GM21360 (cell line): ENCODE results near the gene BAHD1.

ENCODE experiments used
- ATAC-seq: cut with Tn5 transposase; IDR thresholded peaks from one replicate; pipeline ENCODE4 v1.9.1; 2021; ENCODE audit warnings: mild to moderate bottlenecking, moderate library complexity; ENCODE audit not compliant: unreplicated experiment

The BAHD1 gene

DNA sequence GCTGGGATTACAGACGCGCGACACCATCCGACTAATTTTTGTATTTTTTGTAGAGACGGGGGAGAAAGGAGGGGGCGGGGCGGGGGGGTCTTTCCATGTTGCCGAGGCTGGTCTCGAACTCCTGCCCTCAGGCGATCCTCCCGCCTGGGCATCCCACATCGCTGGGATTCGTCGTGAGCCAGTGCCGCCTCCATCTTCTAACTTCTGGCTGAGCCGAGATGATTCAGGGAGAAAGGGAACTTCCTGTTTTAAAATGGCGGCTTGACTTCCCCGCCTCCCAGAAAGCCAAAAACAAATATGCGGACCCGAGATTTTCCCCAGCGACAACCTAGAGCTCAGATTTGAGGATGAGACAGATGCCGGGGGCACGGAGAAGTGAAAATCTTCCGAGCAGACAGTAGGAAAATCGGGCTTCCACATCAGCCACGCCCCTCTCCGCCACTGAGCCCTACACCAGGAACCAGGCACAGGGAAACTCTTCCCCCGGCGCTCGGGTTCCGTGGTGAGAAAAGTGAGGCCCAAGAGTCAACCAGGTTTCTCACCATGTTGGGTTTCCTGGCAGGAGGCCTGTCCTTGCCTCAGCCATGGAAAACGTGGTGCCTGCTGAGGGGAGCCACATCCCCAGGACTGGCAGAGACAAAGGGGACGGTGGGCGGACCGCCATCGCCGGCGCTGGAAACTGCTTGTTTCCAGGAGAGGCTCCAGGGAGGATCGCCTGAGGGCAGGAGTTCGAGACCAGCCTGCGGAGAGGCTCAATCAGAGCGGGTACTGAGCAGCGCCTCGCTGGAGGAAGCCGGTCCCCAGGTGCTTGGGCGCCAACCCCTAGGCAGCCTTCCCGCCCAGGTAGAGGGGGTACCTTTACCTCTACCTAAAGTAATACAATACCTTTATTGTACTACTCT, 48.8 kb downstream of the BAHD1 start:
- no peak for ATAC-seq

DNA sequence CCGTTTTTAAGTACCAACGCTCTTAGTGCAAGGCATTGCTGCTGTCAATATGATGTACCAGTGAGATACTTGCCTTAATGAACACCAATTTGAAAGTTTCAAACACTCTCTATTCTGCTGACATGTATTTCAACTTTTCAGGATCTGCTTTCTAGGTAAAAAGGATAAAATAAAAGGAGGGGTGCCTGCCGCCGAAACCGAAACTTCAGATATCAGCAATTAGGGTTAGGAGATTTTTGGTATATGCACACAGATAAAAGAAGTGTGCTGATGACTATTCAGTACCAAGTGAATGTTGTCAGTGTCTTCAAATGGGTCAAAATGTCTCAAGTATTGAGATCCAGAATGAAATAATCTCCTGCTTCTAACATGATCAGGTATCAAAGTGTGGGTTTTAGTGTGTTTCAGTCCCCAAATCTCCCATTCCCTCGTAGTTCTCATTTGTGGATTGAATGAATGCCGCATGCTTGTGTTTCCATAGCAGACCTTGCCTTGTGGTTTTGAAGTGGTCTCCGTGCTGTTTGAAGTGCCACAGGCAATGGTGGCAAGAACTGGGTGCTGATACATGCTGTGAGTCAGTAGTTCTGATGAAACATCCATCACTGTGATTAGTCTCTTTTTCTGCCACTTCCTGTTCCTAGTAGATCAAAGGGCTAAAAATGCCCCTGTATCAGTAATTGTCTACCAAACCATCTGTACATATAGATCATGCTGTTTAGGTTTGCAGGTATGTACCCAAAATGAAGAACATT, 52.5 kb downstream of the BAHD1 start:
- no peak for ATAC-seq

DNA sequence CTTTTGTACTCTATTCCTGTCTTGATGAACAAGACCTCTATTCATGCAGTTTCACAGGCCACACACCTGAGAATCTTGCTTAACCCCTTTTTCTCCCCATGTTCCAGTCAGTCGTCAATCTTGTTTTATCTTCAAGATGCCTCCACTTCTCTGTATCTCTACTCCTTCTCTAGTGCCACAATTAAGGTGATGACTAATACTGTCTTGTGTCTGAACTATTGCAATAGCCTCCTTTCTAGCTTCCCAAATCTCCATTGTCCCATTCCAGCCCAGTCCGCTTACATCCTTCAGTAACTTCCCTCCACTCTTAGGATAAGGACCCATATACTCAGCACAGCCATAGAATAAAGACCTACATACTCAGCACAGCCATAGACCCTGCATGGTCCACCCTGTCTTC, 54.8 kb downstream of the BAHD1 start:
- no peak for ATAC-seq

DNA sequence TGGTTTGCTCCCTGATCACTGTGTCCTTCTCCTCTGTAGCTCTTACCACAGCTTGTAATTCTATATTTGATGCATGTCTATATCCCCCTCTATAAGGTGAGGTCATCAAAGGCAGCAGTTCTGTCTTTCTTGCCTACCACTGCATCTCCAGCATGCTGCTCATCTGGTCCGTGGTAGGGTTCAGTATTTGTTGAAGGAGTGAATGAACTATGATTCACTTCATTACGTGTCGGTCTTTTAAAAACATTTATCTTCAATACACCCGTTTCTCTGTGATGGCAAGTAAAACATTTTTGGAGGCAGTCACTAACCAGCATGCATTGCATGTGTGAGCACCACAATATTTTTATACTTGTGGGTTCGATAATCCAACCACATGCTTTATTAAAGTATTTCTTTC, 57.7 kb downstream of the BAHD1 start:
- no peak for ATAC-seq

DNA sequence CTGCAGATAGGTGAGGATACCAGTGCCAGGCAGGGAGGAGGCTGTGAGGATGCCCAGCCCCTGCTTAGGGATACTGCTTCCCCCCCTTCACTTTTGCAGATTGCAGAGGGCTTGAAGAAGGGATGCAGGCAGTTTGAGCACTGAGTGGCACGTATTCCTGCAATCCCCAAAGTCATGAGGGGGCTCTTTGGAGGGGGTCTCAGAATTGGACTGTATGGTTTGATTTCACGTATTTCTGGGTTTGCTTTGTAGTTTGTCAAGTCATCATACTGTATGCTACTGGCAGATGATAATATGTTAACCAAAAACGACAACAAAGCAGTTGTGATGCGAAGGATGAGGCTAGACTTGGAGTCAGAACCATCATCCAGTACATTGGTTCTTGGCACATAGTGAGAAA, 58.1 kb downstream of the BAHD1 start:
- no peak for ATAC-seq

DNA sequence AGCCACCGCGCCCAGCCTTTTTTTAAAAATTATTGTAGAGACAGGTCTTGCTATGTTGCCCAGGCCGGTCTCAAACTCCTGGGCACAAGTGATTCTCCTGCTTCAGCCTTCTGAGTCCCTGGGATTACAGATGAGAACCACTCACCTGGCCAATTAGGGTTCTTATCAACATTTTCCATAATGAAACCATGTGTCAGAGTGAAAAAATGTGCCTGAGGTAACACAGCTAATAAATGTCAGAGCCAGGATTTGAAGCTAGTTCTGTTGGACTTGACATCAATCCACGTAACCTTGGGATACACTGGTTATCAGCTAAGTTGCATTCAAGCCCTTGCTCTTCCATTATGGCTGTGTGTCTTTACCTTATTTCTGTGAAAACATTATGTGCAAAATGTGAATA, 59.2 kb downstream of the BAHD1 start:
- ATAC-seq, result no peak

DNA sequence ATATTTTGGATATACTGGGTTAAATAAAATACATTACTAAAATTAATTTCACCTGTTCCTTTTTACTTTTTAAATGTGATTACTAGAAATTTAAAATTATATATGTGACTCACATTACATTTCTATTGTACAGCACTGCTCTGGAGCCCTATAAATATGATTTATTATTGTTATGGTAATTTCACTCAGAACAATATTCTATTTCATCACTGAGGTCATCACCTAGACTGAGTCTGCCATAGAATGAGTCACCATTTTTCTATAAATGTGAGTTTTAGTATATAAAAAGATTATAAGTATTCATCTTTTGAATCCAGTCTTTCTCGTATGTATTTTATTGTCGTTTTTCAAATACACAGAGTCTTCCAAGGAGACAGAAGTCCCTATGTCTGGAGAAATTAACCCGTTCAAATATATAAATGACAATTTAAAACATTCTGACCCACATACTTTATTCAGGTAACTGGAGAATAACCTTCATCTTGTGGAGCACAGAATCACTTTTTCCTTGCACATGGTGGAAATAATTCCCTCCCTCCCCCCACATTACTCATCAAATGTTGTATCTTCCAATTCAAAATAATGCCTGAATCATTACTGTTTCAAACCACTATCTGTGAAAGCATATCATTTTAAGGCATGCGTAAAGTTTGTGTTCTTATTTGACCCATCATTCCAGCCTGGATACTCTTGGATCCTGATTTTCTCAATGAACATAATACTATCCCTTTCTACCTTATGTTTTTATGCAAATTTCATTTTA, 60.0 kb downstream of the BAHD1 start:
- ATAC-seq, result no peak

DNA sequence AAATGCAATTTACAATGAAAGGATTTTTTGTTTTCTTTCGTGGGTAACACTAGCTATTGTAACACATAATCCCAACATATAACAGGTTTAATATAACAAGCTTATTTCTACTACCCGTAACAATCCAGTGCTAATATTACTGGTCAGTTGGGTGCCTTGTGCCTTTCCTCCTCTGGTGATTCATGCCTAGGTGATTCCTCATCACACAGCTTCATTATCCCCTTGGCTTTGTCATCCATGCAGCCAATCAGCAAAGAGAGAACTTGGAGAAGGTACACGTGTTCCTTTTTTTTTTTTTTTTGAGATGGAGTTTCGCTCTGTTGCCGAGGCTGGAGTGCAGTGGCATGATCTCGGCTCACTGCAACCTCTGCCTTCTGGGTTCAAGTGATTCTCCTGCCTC, 60.7 kb downstream of the BAHD1 start:
- ATAC-seq, result no peak

DNA sequence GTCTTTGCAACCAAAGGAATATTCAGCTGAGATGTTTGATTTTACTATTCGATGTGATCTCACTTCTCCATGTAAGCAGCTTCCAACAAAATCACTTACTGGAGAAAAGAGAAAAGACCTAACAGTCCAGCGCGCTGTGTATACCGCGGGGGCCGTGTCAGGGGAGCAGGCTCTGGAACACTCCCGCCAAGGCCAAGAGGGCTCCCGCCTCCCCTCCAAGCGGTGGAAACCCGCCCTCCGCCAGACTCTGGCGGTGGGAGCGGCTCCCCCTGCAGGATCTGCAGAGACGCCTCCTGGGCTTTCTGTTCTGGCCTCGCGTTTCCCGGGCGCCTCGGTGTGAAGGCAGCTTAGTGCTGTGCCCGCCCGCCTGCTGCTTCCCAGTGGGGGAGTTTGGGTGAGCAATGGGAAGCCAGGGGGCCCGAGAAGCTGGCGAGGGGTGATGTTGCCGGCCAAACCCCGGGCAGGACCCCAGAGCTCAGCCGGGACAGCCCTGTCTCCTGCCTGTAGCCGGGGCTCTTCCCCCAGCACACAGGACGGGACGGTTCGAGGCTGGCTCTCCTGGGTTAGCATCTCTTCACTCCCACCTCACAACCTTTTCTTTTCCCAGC, 66.3 kb downstream of the BAHD1 start:
- no peak for ATAC-seq

DNA sequence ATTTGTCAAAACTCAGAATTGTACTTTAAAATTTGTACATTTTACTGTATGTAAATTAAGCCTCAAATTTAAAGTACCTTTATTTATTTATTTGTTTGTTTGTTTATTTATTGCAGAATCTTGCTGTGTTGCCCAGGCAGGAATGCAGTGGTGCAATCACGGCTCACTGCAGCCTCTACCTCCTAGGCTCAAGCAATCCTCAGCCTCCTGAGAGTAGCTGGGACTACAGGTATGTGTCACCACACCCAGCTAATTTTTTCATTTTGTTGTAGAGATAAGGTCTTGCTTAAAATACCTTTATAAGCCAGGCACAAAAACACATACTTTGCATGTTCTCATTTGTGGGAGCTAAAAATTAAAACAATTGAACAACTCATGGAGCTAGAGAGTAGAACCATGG, 67.5 kb downstream of the BAHD1 start:
- no peak for ATAC-seq

DNA sequence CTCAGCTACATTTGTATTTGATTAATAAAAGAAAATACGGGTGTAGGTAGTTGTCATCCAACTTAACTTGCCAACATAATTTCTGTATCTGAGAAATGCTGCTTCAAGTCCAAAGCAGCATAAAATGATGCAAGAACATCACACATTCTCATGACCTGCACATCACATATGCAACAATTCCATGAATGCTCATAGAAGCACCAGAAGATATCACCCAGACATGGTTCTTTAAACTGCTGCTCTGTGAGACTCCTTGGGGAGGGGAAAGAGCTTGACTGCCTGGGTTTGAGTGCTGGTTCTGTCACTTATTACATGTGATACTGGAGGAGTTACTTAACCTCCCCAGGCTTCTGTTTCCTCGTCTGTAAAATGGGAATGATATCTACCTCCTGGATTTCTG, 69.4 kb downstream of the BAHD1 start:
- ATAC-seq, result no peak

DNA sequence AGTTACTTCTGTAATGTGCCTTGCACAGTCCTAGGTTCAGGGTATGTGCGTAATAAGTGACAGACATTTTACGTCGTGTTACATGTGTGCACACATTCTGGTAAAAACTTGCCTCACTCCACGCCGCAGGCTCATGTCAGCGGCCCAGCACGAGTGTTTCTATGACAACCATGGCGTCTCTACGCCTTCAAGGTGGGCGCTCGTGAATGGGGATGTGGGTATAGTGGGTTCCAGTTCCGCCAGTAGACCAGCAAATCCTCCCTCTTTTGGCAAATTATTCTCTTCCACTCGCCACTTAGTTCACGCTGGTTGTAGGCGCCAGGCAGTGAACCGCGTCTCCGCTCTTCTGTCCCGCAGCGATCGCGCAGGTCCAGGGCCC, 70.3 kb downstream of the BAHD1 start:
- no peak for ATAC-seq

DNA sequence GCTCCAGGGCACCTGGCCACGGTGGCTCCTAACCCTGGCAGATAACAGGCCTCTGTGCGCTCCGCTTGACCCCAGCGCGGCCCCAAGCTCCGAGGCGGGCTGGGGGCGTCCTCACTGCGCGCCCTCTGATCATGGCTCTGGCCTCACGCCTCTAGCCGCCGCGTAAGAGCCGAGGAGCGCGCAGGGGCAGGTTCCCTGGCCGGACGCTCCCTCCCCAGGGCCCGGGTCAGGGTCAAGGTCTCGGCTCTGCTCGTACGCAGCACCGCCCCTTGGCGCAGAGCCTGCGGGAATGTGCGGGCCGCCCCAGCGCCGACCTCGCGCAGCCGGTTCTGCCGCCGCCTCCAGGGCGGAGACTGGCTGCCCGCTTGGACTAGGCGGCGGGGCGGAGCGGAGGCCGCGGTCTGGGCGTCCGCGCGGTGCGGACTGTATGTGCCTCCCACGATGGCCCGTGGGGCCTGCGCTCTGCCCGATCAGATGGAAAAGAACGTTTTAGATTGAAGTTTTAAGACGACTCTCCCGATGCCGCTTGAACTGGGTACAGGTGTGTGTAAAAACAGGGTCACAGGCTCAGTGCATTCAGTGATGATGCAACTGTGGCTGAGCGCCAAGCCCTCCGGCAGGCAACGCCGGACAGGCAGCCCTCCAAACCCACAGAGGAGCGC, 70.8 kb downstream of the BAHD1 start:
- no peak for ATAC-seq

DNA sequence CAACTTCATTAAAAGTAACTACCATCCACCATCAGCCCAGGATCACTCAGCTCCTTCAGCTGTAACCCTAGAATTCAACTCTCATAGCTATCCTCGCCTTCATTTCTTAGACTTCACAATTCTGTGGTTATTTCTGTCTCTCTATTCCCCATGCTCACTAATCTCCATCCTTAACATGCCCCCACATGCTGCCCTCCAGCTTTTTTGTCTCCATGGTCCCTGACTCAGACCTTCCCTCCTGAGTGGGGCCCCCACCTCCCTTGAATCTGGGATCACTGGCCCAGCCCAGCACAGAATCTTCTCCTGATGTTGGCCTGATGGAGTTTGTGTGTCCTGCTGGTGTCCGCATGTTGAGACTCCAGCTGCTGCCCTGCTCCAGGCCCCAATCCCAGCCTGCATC, 71.7 kb downstream of the BAHD1 start:
- ATAC-seq, result no peak

DNA sequence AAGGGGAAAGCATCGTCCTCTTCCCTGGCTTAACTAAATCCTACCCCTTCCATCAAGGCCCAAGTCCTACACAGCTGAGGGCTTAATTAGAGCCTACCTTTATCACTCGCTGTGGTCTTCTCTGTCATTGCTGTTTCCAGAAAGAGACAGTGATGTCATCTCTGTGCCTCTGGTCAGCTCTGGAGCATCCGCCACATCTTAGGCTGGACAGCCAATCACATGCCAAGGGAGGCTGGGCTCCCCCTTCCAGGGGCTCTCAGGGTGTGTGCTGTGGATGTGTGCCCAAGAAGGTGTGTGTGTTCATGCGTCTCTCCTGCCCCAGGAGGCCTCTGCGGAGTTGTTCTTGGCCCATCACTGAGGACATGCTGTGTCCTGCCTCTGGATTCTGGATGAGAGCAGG, 72.9 kb downstream of the BAHD1 start:
- ATAC-seq, result no peak

DNA sequence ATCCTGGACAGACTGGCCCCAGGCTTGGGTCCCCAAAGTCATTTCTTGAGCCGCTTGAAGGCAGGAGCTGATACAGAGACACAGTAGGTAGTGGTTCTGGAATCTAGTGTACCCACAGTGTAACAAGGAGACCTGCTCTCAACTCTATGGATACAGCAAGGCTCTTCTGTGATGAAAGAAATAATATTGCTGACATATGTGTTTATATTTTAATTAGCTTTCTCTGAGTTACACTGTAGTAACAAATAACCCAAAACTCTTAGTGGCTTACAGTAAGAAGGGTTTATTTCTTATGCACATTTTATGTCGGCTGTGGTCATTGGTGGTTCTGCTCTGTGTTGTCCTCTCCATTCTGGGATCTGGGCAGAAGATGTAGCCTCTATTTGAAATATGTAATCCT, 75.6 kb downstream of the BAHD1 start:
- no peak for ATAC-seq
